Measurements from ENCODE around the gene KLHDC8A. TPM values are rescaled to one million over a fixed set of nuclear protein-coding genes. Genes with fewer than 3 reads are reported as not detected.
A peak's percentile ranks its signal among the peaks of the same experiment; 100 is the strongest.

KLHDC8A gene
- total RNA-seq, 6 experiments from 2014 or later: not detected

GRCh38 chr1:205319081-205320018, 37.4 kb downstream of the KLHDC8A start:
- Mint-ChIP-seq H3K36me3 (ENCODE audit: low read depth) (peaks cover 17% of the 10 kb centered on the region; the same call in 1 of the 2 replicates), H3K27me3 (ENCODE audit: insufficient read depth) (peaks cover 3% of the 10 kb centered on the region; the same call in 1 of the 2 replicates), H3K9me3 (no peaks in the 10 kb centered on the region), H3K4me3 (peak overlapping the region; percentile 94), H3K27ac (peak overlapping the region; percentile 73), H3K4me1 (ENCODE audit: low read depth) (peaks cover 60% of the 10 kb centered on the region)
- peak; percentile 54 for DNase-seq
- no peak for TF ChIP-seq CTCF (IDR thresholded peaks at IDR 0.05)

GRCh38 chr1:205318231-205318991, 38.3 kb downstream of the KLHDC8A start:
- no peaks in the 10 kb centered on the region for H3K9me3 Mint-ChIP-seq
- H3K4me3 Mint-ChIP-seq: peak overlapping the region; percentile 94
- peak overlapping the region; percentile 37 for H3K27ac Mint-ChIP-seq
- DNase-seq: no peak
- H3K36me3 Mint-ChIP-seq (ENCODE audit: low read depth): peaks cover 17% of the 10 kb centered on the region; the same call in 1 of the 2 replicates
- no peaks in the 10 kb centered on the region; the same call in 1 of the 2 replicates for H3K27me3 Mint-ChIP-seq (ENCODE audit: insufficient read depth)
- no peak for TF ChIP-seq CTCF (IDR thresholded peaks at IDR 0.05)
- peaks cover 70% of the 10 kb centered on the region for H3K4me1 Mint-ChIP-seq (ENCODE audit: low read depth)

- peak overlapping the region; percentile 13; the same call in 1 of the 2 replicates for H3K27ac Mint-ChIP-seq
Observed at GRCh38 chr1:205317311-205317917, 39.3 kb downstream of the KLHDC8A start.

GRCh38 chr1:205316161-205316566, 40.6 kb downstream of the KLHDC8A start:
- peaks cover 79% of the 10 kb centered on the region for H3K4me1 Mint-ChIP-seq (ENCODE audit: low read depth)
- H3K36me3 Mint-ChIP-seq (ENCODE audit: low read depth): peaks cover 23% of the 10 kb centered on the region
- no peak overlapping the region for H3K4me3 Mint-ChIP-seq
- no peaks in the 10 kb centered on the region; the same call in 1 of the 2 replicates for H3K27me3 Mint-ChIP-seq (ENCODE audit: insufficient read depth)
- no peaks in the 10 kb centered on the region for H3K9me3 Mint-ChIP-seq
- 0 out of 2 replicates have a peak overlapping the region, but pooled peaks have one; percentile 6 for H3K27ac Mint-ChIP-seq
- no peak for DNase-seq
- no peak for TF ChIP-seq CTCF (IDR thresholded peaks at IDR 0.05)

More at GRCh38 chr1:205317311-205317917, 39.3 kb downstream of the KLHDC8A start:
- no peak for DNase-seq
- Mint-ChIP-seq H3K27me3 (ENCODE audit: insufficient read depth) (no peaks in the 10 kb centered on the region; the same call in 1 of the 2 replicates), H3K9me3 (no peaks in the 10 kb centered on the region), H3K36me3 (ENCODE audit: low read depth) (peaks cover 17% of the 10 kb centered on the region; the same call in 1 of the 2 replicates), H3K4me3 (no peak overlapping the region; the same call in 1 of the 2 replicates), H3K4me1 (ENCODE audit: low read depth) (peaks cover 79% of the 10 kb centered on the region)
- TF ChIP-seq CTCF (IDR thresholded peaks at IDR 0.05): no peak

GRCh38 chr1:205315008-205315618, 41.6 kb downstream of the KLHDC8A start:
- peak overlapping the region; percentile 97 for H3K27ac Mint-ChIP-seq
- no peaks in the 10 kb centered on the region; the same call in 1 of the 2 replicates for H3K27me3 Mint-ChIP-seq (ENCODE audit: insufficient read depth)
- peaks cover 70% of the 10 kb centered on the region for H3K4me1 Mint-ChIP-seq (ENCODE audit: low read depth)
- H3K9me3 Mint-ChIP-seq: no peaks in the 10 kb centered on the region
- no peak for DNase-seq
- peaks cover 24% of the 10 kb centered on the region for H3K36me3 Mint-ChIP-seq (ENCODE audit: low read depth)
- TF ChIP-seq CTCF (IDR thresholded peaks at IDR 0.05): no peak
- H3K4me3 Mint-ChIP-seq: no peak overlapping the region

All from HFFc6 (cell line).